GM19023 (cell line): ENCODE measurements around the gene TBX4.

ENCODE experiments used
- ATAC-seq: cut with Tn5 transposase; IDR thresholded peaks from one replicate; pipeline ENCODE4 v1.9.1; 2021; ENCODE audit warnings: mild to moderate bottlenecking, moderate library complexity; ENCODE audit not compliant: unreplicated experiment

The TBX4 gene

GRCh38 chr17:61412860-61413660, 39.2 kb upstream of the TBX4 start:
- no peak for ATAC-seq

- ATAC-seq = no peak
Observed at GRCh38 chr17:61413661-61414126, 38.5 kb upstream of the TBX4 start.

- ATAC-seq = no peak
Observed at GRCh38 chr17:61414141-61414935, 37.9 kb upstream of the TBX4 start.

- ATAC-seq = no peak
Observed at GRCh38 chr17:61414936-61415251, 37.3 kb upstream of the TBX4 start.

- no peak for ATAC-seq
Observed at GRCh38 chr17:61415374-61416210, 36.6 kb upstream of the TBX4 start.

GRCh38 chr17:61416211-61416539, 36.0 kb upstream of the TBX4 start:
- no peak for ATAC-seq

GRCh38 chr17:61416540-61417363, 35.5 kb upstream of the TBX4 start:
- ATAC-seq = peak; percentile 45

- no peak for ATAC-seq
Observed at GRCh38 chr17:61418449-61418848, 33.8 kb upstream of the TBX4 start.

GRCh38 chr17:61419496-61420046, 32.7 kb upstream of the TBX4 start:
- no peak for ATAC-seq

GRCh38 chr17:61420052-61420451, 32.2 kb upstream of the TBX4 start:
- no peak for ATAC-seq

- no peak for ATAC-seq
Observed at GRCh38 chr17:61420745-61421398, 31.4 kb upstream of the TBX4 start.

- ATAC-seq = no peak
Observed at GRCh38 chr17:61421460-61421859, 30.8 kb upstream of the TBX4 start.

- ATAC-seq = no peak
Observed at GRCh38 chr17:61422116-61422799, 30.0 kb upstream of the TBX4 start.

GRCh38 chr17:61422869-61423268, 29.4 kb upstream of the TBX4 start:
- no peak for ATAC-seq

- ATAC-seq = no peak
Observed at GRCh38 chr17:61423967-61424649, 28.1 kb upstream of the TBX4 start.

GRCh38 chr17:61425682-61426481, 26.3 kb upstream of the TBX4 start:
- ATAC-seq = no peak

- ATAC-seq = no peak
Observed at GRCh38 chr17:61426482-61427304, 25.5 kb upstream of the TBX4 start.
